Measurements from ENCODE around the gene C17orf100.

The C17orf100 gene

GRCh38 chr17:6669479-6670212 lies 18.1 kb downstream of the C17orf100 start:
- DNase-seq (ENCODE audit: low spot score) = no peak

DNA sequence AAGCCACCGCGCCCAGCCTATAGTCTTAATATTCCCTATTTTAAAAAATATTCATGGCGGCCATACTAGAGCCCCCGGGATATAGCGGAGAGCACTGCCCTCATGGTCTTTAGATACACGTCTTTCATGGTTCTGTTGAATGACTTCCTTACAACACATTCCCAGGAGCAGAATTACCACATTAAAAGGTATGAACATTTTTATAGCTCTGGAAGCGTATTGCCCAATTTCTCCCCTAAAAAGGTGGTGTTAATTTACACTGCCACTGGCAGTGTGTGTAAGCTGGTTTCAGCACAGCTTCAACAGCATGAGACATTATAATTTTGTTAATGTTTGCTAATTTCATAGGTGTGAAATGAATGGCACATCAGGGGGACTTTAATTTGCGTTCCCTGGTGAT lies 19.0 kb downstream of the C17orf100 start:
- no peak for DNase-seq (ENCODE audit: low spot score)

- no peak for DNase-seq (ENCODE audit: low spot score)
Observed at GRCh38 chr17:6670999-6671398, 19.4 kb downstream of the C17orf100 start.

- no peak for DNase-seq (ENCODE audit: low spot score)
Observed at GRCh38 chr17:6671431-6671830, 19.9 kb downstream of the C17orf100 start.

GRCh38 chr17:6674586-6674985 lies 23.0 kb downstream of the C17orf100 start:
- DNase-seq (ENCODE audit: low spot score) = no peak

- no peak for DNase-seq (ENCODE audit: low spot score)
Observed at GRCh38 chr17:6675201-6675825, 23.8 kb downstream of the C17orf100 start.

- no peak for DNase-seq (ENCODE audit: low spot score)
Observed at GRCh38 chr17:6676802-6677157, 25.2 kb downstream of the C17orf100 start.

DNA sequence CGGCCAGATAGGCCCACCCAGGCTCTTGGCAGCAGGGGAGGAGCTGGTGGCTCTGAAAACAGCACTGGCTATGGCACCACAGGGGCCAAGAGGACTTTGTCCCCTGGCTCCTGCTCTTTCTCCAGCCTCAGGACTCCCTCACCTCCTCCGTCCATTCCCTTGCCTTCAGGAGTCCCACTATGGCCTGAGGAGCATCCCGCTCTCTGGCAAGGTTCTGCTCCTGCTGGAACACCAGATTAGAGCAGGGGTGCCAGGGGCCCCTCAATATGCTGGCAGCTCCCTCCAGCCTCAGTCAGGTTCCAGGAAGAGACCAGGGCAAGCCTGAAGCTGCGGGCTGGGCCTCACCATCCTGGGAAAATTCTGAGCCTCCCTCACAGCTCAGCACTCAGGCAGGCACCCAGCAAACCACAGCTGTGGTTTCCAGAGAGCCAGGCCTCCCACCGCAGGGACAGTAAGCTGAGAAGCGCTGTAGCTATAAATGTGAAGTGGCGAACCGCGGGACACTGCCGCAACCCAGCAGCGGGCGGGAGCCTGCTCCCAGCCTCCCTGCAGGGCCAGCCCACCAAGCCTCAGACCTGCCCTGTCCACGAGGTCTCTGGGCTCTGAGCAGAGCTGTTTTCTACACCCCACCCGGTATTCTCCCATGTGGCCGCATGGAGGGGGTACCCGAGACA lies 25.7 kb downstream of the C17orf100 start:
- DNase-seq (ENCODE audit: low spot score) = peak; percentile 68

DNA sequence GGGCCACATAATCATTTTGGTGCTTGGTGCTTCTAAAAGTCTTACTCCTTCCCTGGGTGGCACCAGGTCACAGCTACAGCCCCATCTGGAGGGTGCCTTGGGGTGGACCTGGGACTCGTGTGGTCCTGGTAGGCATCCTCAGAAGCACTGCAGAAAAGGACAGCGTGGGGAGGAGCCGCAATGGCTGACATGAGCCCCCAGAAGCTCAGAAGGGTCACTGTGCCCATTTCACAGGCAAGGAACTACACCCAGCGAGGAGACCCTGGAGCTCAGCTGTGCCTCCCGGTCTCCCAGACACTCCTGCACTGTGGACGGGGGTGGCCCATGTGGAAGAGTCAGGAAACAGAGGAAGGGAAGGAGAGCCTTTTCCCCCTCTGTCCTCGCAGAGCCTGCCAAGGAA lies 26.4 kb downstream of the C17orf100 start:
- DNase-seq (ENCODE audit: low spot score) = no peak

GRCh38 chr17:6679241-6679640 lies 27.7 kb downstream of the C17orf100 start:
- no peak for DNase-seq (ENCODE audit: low spot score)

- no peak for DNase-seq (ENCODE audit: low spot score)
Observed at GRCh38 chr17:6681176-6681575, 29.6 kb downstream of the C17orf100 start.

DNA sequence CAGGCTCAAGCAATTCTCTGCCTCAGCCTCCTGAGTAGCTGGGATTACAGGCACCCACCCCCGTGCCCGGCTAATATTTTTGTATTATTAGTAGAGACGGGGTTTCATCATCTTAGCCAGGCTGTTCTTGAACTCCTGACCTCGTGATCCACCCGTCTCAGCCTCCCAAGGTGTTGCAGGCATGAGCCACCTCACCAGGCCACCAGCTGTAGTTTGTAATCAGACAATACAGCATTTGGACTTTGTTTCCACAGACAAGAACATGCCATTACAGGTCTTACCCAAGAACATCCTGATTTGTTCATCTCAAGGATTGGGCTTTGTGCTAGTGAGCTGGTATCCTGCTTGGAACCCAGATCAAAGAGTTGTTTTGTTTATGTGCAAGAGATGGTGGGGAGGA lies 30.1 kb downstream of the C17orf100 start:
- no peak for DNase-seq (ENCODE audit: low spot score)

- no peak for DNase-seq (ENCODE audit: low spot score)
Observed at GRCh38 chr17:6682339-6682738, 30.8 kb downstream of the C17orf100 start.

DNA sequence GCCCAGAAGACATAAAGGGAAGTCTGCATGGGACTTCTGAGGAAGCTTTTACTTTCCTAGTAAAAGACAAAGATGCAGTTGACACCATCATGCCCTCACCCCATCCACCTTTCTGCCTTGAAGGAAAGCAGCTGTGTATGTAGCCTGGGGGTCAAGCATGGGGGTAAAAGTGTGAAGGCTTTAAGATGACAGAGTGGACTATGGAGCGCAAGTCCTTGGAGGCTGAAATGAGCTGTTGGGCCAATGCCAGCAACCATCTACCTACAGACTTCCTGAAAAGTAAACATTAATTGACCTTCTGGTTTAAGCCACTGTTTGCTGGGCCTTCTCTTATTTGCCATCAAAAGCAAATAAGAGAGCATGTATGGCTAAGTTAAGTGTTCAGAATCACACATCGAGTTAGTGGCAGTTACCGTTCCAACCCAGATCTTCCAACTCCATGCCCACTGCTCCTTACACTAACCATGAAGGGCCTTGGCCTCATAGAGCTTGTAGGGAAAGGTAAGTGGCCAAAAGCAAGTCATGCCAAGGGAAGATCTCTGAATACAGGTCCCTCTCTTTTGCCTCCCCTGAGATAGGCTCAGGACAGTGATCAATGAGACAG lies 31.6 kb downstream of the C17orf100 start:
- DNase-seq (ENCODE audit: low spot score) = no peak

DNA sequence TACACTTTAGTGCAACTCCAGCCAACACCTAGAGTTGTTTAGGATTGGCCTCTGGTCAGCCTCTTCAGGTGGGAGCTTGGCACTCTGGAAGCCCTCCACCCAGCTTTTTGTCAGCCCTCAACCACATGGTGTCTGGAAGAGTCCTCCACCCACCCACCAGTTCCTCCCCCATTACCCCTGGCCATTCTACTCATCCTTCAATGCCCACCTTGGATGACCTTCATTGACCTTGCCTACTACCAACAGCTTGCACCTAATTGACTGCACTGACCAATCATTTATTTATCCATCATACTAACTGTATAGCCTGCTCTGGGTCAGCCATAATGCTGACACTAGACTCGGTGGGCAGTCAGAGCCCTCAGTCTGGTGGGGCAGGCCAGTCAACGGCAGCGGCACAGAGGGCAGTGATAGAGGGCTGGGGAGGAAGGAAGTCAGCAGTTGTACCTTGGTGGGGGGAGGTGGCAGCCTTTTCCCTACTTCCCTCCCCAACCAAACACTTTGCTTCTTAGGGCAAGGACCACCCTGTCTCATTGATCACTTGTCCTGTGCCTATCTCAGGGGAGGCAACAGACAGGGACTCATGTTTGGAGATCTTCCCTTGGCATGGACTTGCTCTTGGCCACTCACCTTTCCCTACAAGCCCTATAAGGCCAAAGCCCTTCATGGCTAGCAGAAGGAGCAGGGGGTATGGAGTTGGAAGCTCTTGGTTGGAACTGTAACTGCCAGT lies 32.3 kb downstream of the C17orf100 start:
- no peak for DNase-seq (ENCODE audit: low spot score)

GRCh38 chr17:6684460-6684783 lies 32.9 kb downstream of the C17orf100 start:
- DNase-seq (ENCODE audit: low spot score) = no peak

DNA sequence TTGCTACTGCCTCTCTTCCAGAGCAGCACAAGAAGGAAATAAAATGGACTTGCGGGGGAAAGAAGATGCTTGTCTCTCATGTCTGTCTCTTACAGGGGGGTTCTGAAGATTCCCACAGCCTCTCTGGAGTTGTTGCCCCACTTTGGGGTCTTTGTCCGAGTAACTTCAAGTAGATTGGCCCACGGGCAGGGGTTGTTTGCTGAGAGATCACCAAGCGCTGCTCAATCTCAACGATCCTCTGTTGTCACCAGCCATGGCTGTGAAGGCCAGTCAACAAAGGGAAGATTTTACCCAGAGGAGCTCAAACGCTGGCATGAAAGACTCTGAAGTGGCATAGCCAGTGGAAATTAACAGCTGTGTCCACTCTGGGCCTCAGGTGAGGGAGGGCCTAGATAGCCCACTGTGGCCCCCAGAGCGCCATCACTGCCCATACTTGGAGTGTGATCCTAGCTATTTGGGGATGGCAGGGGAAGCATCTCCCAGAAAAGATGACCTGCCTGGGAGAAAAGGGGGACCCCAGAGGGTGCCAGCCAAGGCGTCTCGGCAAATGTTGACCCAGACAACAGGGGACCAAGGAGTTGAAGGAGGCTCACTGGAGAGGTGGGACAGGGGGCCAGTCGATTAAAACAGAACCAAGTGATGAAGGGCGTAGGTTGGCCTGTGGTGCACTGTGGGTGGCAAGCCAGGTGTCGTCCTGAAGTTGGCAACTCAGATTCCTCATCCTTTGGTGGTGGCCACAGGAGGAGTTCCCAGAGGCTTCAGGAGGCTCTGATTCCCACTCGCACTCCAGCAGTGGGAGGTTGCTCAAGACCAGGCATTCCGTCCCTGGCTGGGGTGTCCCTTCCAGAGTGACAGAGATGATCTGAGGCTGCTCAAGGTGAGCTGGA lies 33.6 kb downstream of the C17orf100 start:
- no peak for DNase-seq (ENCODE audit: low spot score)

DNA sequence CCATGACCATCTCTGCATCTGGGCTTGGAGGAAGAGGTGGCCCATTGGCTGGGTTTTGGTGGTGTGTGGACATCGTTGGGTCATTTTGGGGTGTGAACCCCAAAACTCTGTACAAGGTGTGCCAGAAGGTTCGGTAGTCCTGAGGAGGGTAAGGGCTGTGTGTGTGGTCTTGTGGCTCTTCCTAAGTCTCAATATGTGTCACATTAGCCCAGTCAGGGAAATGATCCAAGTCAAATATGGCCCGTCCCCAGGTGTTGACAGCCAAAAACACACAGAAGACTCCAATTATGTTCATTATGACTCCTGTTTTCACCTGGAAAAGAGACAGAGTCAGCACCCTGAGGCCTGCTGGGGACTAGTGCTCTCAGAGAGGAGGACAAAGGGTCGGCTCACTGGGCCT lies 34.5 kb downstream of the C17orf100 start:
- DNase-seq (ENCODE audit: low spot score) = no peak

- no peak for DNase-seq (ENCODE audit: low spot score)
Observed at GRCh38 chr17:6688944-6689343, 37.4 kb downstream of the C17orf100 start.

DNA sequence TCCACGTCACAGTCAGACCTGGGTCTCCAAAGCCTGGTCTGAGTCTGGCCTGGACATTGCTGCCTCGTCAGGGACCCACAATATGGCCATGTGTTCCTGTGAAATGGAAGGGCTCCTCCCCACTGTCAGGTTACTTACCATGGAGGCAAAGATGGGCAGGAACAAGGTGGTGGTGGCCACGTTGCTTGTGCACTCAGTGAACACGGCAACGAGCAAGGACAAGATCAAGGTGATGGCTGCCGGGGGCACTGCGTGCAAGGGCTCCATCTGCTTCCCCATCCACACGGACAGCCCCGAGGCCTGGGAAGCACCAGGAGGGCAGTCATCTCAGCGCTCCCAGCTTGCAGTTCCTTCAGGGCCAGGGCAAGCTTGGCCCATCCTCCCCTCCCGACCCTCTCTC lies 39.1 kb downstream of the C17orf100 start:
- no peak for DNase-seq (ENCODE audit: low spot score)

GRCh38 chr17:6691546-6691945 lies 40.0 kb downstream of the C17orf100 start:
- DNase-seq (ENCODE audit: low spot score) = no peak

Measured in AG08395 (cell line).